HEK293 (cell line): Measurements from ENCODE around the gene NEURL2.

Experiments used
- CTCF ChIP-seq: fragments of 450-650 bp; formaldehyde crosslinking; IDR thresholded peaks from 2 replicates; pipeline ENCODE4 v1.5.1; 2016; ENCODE audit warnings: missing biosample characterization, missing genetic modification characterization
- ZNF302 ChIP-seq: fragments of 450-650 bp; formaldehyde crosslinking; IDR thresholded peaks from 2 replicates; pipeline ENCODE4 v1.5.1; 2016; ENCODE audit warnings: missing biosample characterization, missing genetic modification characterization, low read depth
- ZNF354C ChIP-seq: fragments of 450-650 bp; formaldehyde crosslinking; IDR thresholded peaks from 2 replicates; pipeline ENCODE4 v1.5.1; 2016; ENCODE audit warnings: missing biosample characterization, missing genetic modification characterization, low read depth, borderline replicate concordance

- TF ChIP-seq ZNF354C (tag by site-specific recombination), result no peak
- TF ChIP-seq CTCF (tag by site-specific recombination), result no peak
- no peak for TF ChIP-seq ZNF302 (tag by site-specific recombination)
These were observed 7.3 kb upstream of the NEURL2 start for GRCh38 chr20:45898285-45898684.
